HEK293T (cell line): Measurements from ENCODE around the gene N4BP2L2.

Experiments used
- ARNT ChIP-seq: fragments of 450-650 bp; IDR thresholded peaks from 2 replicates; pipeline ENCODE4 v1.6.1; 2017; ENCODE audit warnings: mild to moderate bottlenecking
- SP1 ChIP-seq: fragments of 450-650 bp; IDR thresholded peaks from 2 replicates; pipeline ENCODE4 v1.6.1; 2017
- TARDBP ChIP-seq: fragments of 450-650 bp; IDR thresholded peaks from 2 replicates; pipeline ENCODE4 v1.6.1; 2016
- ZNF384 ChIP-seq: fragments of 450-650 bp; IDR thresholded peaks from 2 replicates; pipeline ENCODE4 v1.6.1; 2016

GRCh38 chr13:32472194-32472621 is 66.4 kb downstream of the N4BP2L2 start:
- no peak for TF ChIP-seq SP1
- TF ChIP-seq ZNF384 = no peak
- TF ChIP-seq TARDBP = no peak
- no peak for TF ChIP-seq ARNT
